Psoas muscle (tissue), 8 donors: ENCODE results near the gene WBP1L. TPM values are rescaled to one million over a fixed set of nuclear protein-coding genes. Genes with fewer than 3 reads are reported as not detected.
A peak's percentile ranks its signal among the peaks of the same experiment; 100 is the strongest.

Experiments
- ATAC-seq, 4 donors: fragments of 200-7000 bp; cut with Tn5 transposase; one replicate each; pipeline ENCODE4 v1.9.1; 2020; ENCODE audit warnings: moderate library complexity in 3 of 4, mild to moderate bottlenecking in 2 of 4
- DNase-seq, 2 donors: peaks; one replicate each; pipeline ENCODE4 v3.0.0-alpha.2; 2020
- H3K27ac ChIP-seq: fragments of 200-600 bp; one replicate; pipeline ENCODE4 v1.8.0; 2022
- H3K27me3 ChIP-seq, 3 donors: fragments of 200-600 bp in 1 of 3; one replicate each; pipeline versions ENCODE4 v1.6.1 to v1.8.0; 2013 to 2022; ENCODE audit warnings: low read length in 2 of 3, mild to moderate bottlenecking in 2 of 3, moderate library complexity in 1 of 3; ENCODE audit not compliant: insufficient read depth in 3 of 3
- H3K36me3 ChIP-seq, 2 donors: fragments of 200-600 bp in 1 of 2; one replicate each; pipeline versions ENCODE4 v1.6.1 to v1.8.0; 2013 to 2022; ENCODE audit warnings: low read depth in 1 of 2, mild to moderate bottlenecking in 1 of 2, moderate library complexity in 1 of 2; ENCODE audit not compliant: insufficient read depth in 1 of 2
- H3K4me1 ChIP-seq: fragments of 200-600 bp; one replicate; pipeline ENCODE4 v1.8.0; 2022
- H3K4me3 ChIP-seq: fragments of 200-600 bp; one replicate; pipeline ENCODE4 v1.8.0; 2022; ENCODE audit warnings: mild to moderate bottlenecking
- H3K9me3 ChIP-seq: fragments of 200-600 bp; one replicate; pipeline ENCODE4 v1.8.0; 2022
- CTCF ChIP-seq: fragments of 200-600 bp; IDR thresholded peaks from one replicate; pipeline ENCODE4 v1.8.0; 2022; ENCODE audit warnings: antibody characterized with exemption
- WGBS, 3 donors: extraction: QIAGEN DNeasy Blood & Tissue Kit; methylation state at CpG; one replicate each; pipeline versions ENCODE4 v1.1.6 to v1.1.7; 2013; 5-methylcytosine and 5-hydroxymethylcytosine counted together
- intact Hi-C, 2 donors: fragments of 100-400 bp; cut with DNase I; formaldehyde crosslinking; loops; one replicate each; pipeline versions ENCODE4 v1.11.0 to v1.14.2; 2022
- polyA plus RNA-seq, 3 donors: library from polyadenylated mRNA; stranded (reverse); fragments of 200-250 nt; gene quantifications; one replicate each; pipeline ENCODE4 v1.2.3, GENCODE V29; 2013
- total RNA-seq, 4 donors: library from RNA; stranded (reverse); fragmentation: NEBNext Ultra II Directional in 2 of 4; extraction: Animal tissue kit (Norgen Biotek cat#: 25700) in 2 of 4; gene quantifications; one replicate each; pipeline versions ENCODE4 v1.2.1 to v1.2.4, GENCODE V29; 2021 to 2023
- donor health status: healthy with polysubstance abuse.
- donor health status: DM: no; HTN: no; CAD: no; lungs with moderate emphysema.
- donor health status: Bipolar disorder and iron deficiency.
- donor health status: healthy.
- donor health status: DM: yes; HTN: yes; CAD: no.
- donor health status: DM: no; HTN: no; CAD: no.
- donor health status: DM: no; HTN: no; CAD: no.
- donor health status: DM: yes; HTN: yes; CAD: no.

WBP1L gene
- total and polyA plus RNA-seq, 7 donors: 26.4 to 77.2 (median 54.1) TPM

DNA sequence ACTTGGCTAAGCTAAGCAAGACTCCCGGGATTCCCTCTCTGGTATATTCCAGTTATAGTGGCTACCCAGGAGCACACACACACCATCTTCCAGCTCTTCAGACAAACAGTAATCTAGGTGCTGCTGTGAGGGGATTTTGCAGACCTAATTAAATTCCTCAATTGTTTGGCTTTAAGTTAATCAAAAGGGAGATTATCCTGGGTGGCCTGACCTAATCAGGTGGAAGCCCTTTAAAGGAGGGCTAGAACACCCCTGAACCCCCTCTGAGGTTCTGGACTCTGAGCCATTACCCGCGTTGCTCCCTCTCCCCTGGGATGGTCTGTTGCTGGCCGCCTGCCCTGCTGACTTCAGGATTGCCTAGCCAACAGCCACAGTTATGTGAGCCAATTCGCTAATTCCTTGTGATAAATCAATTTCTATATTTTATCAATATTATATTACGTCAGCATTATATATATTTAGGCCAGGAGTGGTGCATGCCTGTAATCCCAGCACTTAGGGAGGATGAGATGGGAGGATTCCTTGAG is 22.9 kb upstream of the WBP1L start:
- Histone ChIP-seq H3K4me3 (no peak overlapping the region), H3K27me3 (no peaks in the 10 kb centered on the region), H3K9me3 (no peaks in the 10 kb centered on the region), H3K27ac (no peak overlapping the region), H3K4me1 (peaks cover 31% of the 10 kb centered on the region), H3K36me3 (peaks cover 0 to 9% of the 10 kb centered on the region in 2 donors)
- no peak for TF ChIP-seq CTCF
- 54 to 68% (median 62%) methylated on average over 6 of the region's 6 CpGs for WGBS, 3 donors
- ATAC-seq (no peak), DNase-seq (no peak)
- intact Hi-C loops: loop anchor here in 1 of 2 donors (10.0 kb wide), 1 partner anchor 344 kb away; no protein-coding TSS in a partner anchor

DNA sequence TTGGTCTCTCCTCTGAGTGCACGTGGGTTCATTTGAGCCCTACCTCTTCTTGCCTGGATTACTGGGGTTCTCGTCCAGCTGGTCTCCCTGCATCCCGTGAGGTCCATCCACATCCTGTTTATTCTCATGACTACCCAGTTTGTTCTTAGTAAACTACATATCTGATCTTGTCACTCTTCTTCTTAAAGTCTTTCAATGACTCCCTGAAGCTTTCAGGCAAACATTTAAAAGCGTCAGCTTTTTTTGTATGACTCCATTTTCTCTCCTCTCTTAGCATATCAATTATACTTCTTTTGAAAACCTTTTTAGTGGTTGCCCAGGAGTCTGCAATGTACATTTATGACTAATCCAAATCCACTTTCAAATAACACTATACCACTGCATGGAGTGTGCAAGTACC is 21.8 kb upstream of the WBP1L start:
- intact Hi-C loops: loop anchor here in 1 of 2 donors (10.0 kb wide), 1 partner anchor 343 kb away; no protein-coding TSS in a partner anchor

DNA sequence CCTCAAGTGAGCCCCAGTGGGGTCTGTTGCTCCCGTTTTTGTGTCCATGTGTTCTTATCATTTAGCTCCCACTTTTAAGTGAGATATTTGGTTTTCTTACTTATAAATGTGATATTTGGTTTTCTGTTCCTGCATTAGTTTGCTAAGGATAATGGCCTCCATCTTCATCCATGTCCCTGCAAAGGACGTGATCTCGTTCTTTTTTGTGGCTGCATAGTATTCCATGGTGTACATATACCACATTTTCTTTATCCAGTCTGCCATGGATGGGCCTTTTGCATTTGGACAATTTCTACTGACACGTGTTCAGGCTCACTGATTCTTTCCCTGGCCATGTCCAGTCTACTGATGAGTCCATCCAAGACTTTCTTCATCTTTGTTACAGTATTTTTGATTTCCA is 19.8 kb upstream of the WBP1L start:
- no peak for ATAC-seq
- intact Hi-C loops: loop anchor here in 1 of 2 donors (10.0 kb wide), 1 partner anchor 341 kb away; no protein-coding TSS in a partner anchor
- Histone ChIP-seq H3K4me3 (no peak overlapping the region), H3K36me3 (peaks cover 0 to 19% of the 10 kb centered on the region in 2 donors), H3K9me3 (no peaks in the 10 kb centered on the region), H3K4me1 (peaks cover 8% of the 10 kb centered on the region), H3K27ac (no peak overlapping the region), H3K27me3 (no peaks in the 10 kb centered on the region)
- 96 to 99% (median 98%) methylated on average over 4 of the region's 4 CpGs for WGBS, 3 donors
- TF ChIP-seq CTCF: no peak
- no peak for DNase-seq

More for the DNA sequence above, 21.8 kb upstream of the WBP1L start:
- 71 to 79% (median 74%) methylated on average over 4 of the region's 4 CpGs for WGBS, 3 donors
- DNase-seq (no peak), ATAC-seq (no peak)
- Histone ChIP-seq H3K9me3 (no peaks in the 10 kb centered on the region), H3K4me1 (peaks cover 27% of the 10 kb centered on the region), H3K36me3 (peaks cover 0 to 7% of the 10 kb centered on the region in 2 donors), H3K4me3 (no peak overlapping the region), H3K27me3 (no peaks in the 10 kb centered on the region), H3K27ac (no peak overlapping the region)
- no peak for TF ChIP-seq CTCF

DNA sequence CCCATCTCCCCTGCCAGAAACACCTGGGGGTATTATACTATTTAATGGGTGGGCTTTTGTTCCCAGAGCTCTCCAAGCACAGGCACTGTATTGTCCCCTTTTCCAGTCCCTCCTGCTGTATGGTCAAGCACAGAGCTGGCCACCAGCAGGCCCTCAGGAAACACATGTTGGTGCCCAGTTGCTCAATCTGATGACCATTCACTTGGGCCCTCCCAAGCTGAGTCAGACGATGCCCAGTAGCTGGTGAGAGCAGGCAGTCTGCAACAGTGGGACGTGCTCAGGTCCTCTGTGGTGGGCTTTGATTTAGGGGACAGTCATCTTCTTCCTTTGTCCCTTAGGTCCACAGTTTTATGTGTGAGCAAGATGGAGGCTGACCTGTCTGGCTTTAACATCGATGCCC is 17.5 kb upstream of the WBP1L start:
- no peak for TF ChIP-seq CTCF
- Histone ChIP-seq H3K4me1 (no peaks in the 10 kb centered on the region), H3K4me3 (no peak overlapping the region), H3K27me3 (no peaks in the 10 kb centered on the region), H3K36me3 (peaks cover 0 to 29% of the 10 kb centered on the region in 2 donors), H3K9me3 (no peaks in the 10 kb centered on the region), H3K27ac (no peak overlapping the region)
- DNase-seq (peak in 1 of 2 donors; percentile 35), ATAC-seq (peak; percentile 40 to 68 (median 58))
- intact Hi-C loops: loop anchor here (2.0 to 10.0 kb wide), 3 partner anchors 175 to 346 kb away; no protein-coding TSS in a partner anchor
- 43 to 67% (median 48%) methylated on average over 3 of the region's 3 CpGs for WGBS, 3 donors
